Endothelial cell of umbilical vein (primary cell): ENCODE measurements around the gene FBXL13. TPM values are rescaled to one million over a fixed set of nuclear protein-coding genes. Genes with fewer than 3 reads are reported as not detected.

Experiments used
- BruUV-seq: library from RNA; stranded (reverse); fragments of 400-500 nt; replicated peaks from 2 replicates; lab custom pipeline; 2021; lab: Mats Ljungman, UMichigan
- CTCF ChIA-PET: fragments of 300-600, 350-600 bp; sonication (Branson Sonifier 250); formaldehyde crosslinking; loops from one replicate; lab custom pipeline; 2021; ENCODE audit warnings: antibody characterized with exemption, inconsistent platforms; lab: Charles Lee
- POLR2A ChIA-PET: fragments of 300-600, 350-600 bp; sonication (Branson Sonifier 250); formaldehyde crosslinking; loops from one replicate; lab custom pipeline; 2021; ENCODE audit warnings: antibody characterized with exemption, inconsistent platforms; lab: Charles Lee
- DNase-seq: peaks from one replicate; pipeline ENCODE4 v3.0.0-alpha.2; 2011; ENCODE audit warnings: low read depth, low spot score
- FAIRE-seq: peaks from 2 replicates; lab custom pipeline; 2011; peaks lifted over from hg19 to GRCh38; lab: Jason Lieb, UNC
- H2AFZ ChIP-seq: 2 replicates; pipeline ENCODE4 v1.6.0; 2012; ENCODE audit warnings: low read depth, low read length, control low read depth, inconsistent platforms
- H3K27ac ChIP-seq: 2 replicates; pipeline ENCODE4 v1.5.1; 2011; ENCODE audit warnings: low read depth, mild to moderate bottlenecking, control low read depth, low read length, moderate library complexity; ENCODE audit not compliant: insufficient read depth
- H3K27me3 ChIP-seq, 2 experiments: 2 replicates each; pipeline versions ENCODE4 v1.6.0 to v1.6.1; 2011; ENCODE audit warnings: low read length in 2 of 2, mixed read lengths in 1 of 2; ENCODE audit not compliant: control insufficient read depth in 2 of 2, insufficient read depth in 2 of 2
- H3K36me3 ChIP-seq, 2 experiments: 2 replicates in 1 of 2; 3 replicates in 1 of 2; pipeline ENCODE4 v1.5.1; 2011; ENCODE audit warnings: low read length in 2 of 2, mild to moderate bottlenecking in 1 of 2, moderate library complexity in 1 of 2; ENCODE audit not compliant: control insufficient read depth in 2 of 2, insufficient read depth in 2 of 2; ENCODE audit errors: extremely low read depth in 1 of 2
- H3K4me1 ChIP-seq: 3 replicates; pipeline ENCODE4 v1.5.1; 2011; ENCODE audit warnings: mild to moderate bottlenecking, low read length; ENCODE audit not compliant: control insufficient read depth, insufficient read depth; ENCODE audit errors: extremely low read depth
- H3K4me2 ChIP-seq: 2 replicates; pipeline ENCODE4 v1.6.1; 2011; ENCODE audit warnings: low read length, control low read depth, mixed read lengths; ENCODE audit not compliant: insufficient read depth
- H3K4me3 ChIP-seq, 3 experiments: fragments of 200-600 bp in 1 of 3; sonication (generic), shearing (Covaris generic) in 1 of 3; replicated peaks in 1 of 3; 2 replicates each; pipeline ENCODE4 v1.5.1; 2011 to 2016; ENCODE audit warnings: control low read depth in 3 of 3, low read length in 3 of 3, mild to moderate bottlenecking in 2 of 3, inconsistent platforms in 1 of 3, low read depth in 1 of 3, moderate library complexity in 1 of 3; ENCODE audit not compliant: insufficient read depth in 1 of 3
- H3K79me2 ChIP-seq: 2 replicates; pipeline ENCODE4 v1.6.0; 2012; ENCODE audit warnings: low read length, inconsistent platforms; ENCODE audit not compliant: control insufficient read depth, insufficient read depth
- H3K9ac ChIP-seq: replicated peaks from 2 replicates; pipeline ENCODE3; 2011; ENCODE audit warnings: low read length, control low read depth; ENCODE audit not compliant: insufficient read depth; ENCODE audit errors: extremely low read depth
- H3K9me1 ChIP-seq: replicated peaks from 3 replicates; pipeline ENCODE4 v1.6.0; 2011; ENCODE audit warnings: mild to moderate bottlenecking, low read length; ENCODE audit not compliant: control insufficient read depth, insufficient read depth; ENCODE audit errors: extremely low read depth
- H3K9me3 ChIP-seq: replicated peaks from 2 replicates; pipeline ENCODE4 v1.5.1; 2012; ENCODE audit warnings: low read length, inconsistent platforms; ENCODE audit not compliant: control insufficient read depth, insufficient read depth
- H4K20me1 ChIP-seq: replicated peaks from 2 replicates; pipeline ENCODE3; 2011; ENCODE audit warnings: mild to moderate bottlenecking, low read length; ENCODE audit not compliant: control insufficient read depth, insufficient read depth; ENCODE audit errors: extremely low read depth
- EZH2 ChIP-seq: IDR thresholded peaks from 2 replicates; pipeline ENCODE4 v1.6.1; 2012; ENCODE audit warnings: borderline replicate concordance, low read depth, mild to moderate bottlenecking, moderate library complexity, low read length, inconsistent platforms; ENCODE audit not compliant: severe bottlenecking
- FOS ChIP-seq: IDR thresholded peaks from 2 replicates; pipeline ENCODE4 v1.6.1; 2011; ENCODE audit warnings: mild to moderate bottlenecking, low read length, moderate library complexity, borderline replicate concordance; ENCODE audit not compliant: insufficient read depth
- GATA2 ChIP-seq: IDR thresholded peaks from 2 replicates; pipeline ENCODE4 v1.7.0; 2011; ENCODE audit warnings: low read depth, mild to moderate bottlenecking, moderate library complexity, mixed read lengths, low read length; ENCODE audit not compliant: insufficient read length, insufficient read depth
- JUN ChIP-seq: IDR thresholded peaks from 2 replicates; pipeline ENCODE4 v1.6.1; 2011; ENCODE audit warnings: borderline replicate concordance, low read depth; ENCODE audit not compliant: insufficient read length, insufficient read depth
- MYC ChIP-seq: IDR thresholded peaks from one replicate; pipeline ENCODE4 v1.6.1; 2011; ENCODE audit warnings: mild to moderate bottlenecking, low read depth, low read length
- POLR2A ChIP-seq: IDR thresholded peaks from 2 replicates; pipeline ENCODE4 v1.6.1; 2012; ENCODE audit warnings: low read depth, mild to moderate bottlenecking, control low read depth, low read length
- POLR2AphosphoS5 ChIP-seq: IDR thresholded peaks from 2 replicates; pipeline ENCODE4 v1.6.1; 2012; ENCODE audit warnings: low read depth, mild to moderate bottlenecking, control low read depth, low read length, moderate library complexity; ENCODE audit not compliant: insufficient read depth
- dilution Hi-C: fragments of 300-500 bp; cut with MboI; formaldehyde crosslinking; loops from one replicate; pipeline ENCODE4 v1.15.0; 2019; ENCODE audit warnings: low sequenced_read_pairs; ENCODE audit not compliant: extremely low pct_ligation_motif_present
- intact Hi-C: fragments of 100-400 bp; cut with micrococcal nuclease; formaldehyde crosslinking; loops from one replicate; pipeline ENCODE4 v1.10.0; 2022
- polyA plus RNA-seq, 4 experiments: library from polyadenylated mRNA; depleted of rRNA in 3 of 4; stranded (reverse) in 3 of 4; unstranded in 1 of 4; fragments of >200 nt; gene quantifications; 2 replicates each; pipeline versions ENCODE4 v1.2.1 to v1.2.3, GENCODE V29; 2011 to 2012; ENCODE audit warnings: missing spikeins in 1 of 4
- total RNA-seq: library from RNA; stranded (reverse); gene quantifications from 2 replicates; pipeline ENCODE4 v1.2.3, GENCODE V29; 2021
- TF ChIP-seq, protein P1 (sequence below), 2 donors: IDR thresholded peaks; 1 replicate in 1 of 2; 2 replicates in 1 of 2; pipeline ENCODE4 v1.5.1; 2011; ENCODE audit warnings: low read length in 2 of 2, mild to moderate bottlenecking in 2 of 2, moderate library complexity in 2 of 2, control low read depth in 1 of 2, inconsistent platforms in 1 of 2, low read depth in 1 of 2; ENCODE audit not compliant: insufficient read depth in 1 of 2; ENCODE audit errors: extremely low read depth in 1 of 2
- TF ChIP-seq, protein P2 (sequence below): IDR thresholded peaks from 2 replicates; pipeline ENCODE4 v1.6.1; 2011; ENCODE audit not compliant: insufficient read depth, insufficient read length

The FBXL13 gene
- total and polyA plus RNA-seq, 2 donors (not counting 3 experiments of a cell fraction or from before 2014, with no cell fraction given): 3.9 to 4.6 TPM

DNA sequence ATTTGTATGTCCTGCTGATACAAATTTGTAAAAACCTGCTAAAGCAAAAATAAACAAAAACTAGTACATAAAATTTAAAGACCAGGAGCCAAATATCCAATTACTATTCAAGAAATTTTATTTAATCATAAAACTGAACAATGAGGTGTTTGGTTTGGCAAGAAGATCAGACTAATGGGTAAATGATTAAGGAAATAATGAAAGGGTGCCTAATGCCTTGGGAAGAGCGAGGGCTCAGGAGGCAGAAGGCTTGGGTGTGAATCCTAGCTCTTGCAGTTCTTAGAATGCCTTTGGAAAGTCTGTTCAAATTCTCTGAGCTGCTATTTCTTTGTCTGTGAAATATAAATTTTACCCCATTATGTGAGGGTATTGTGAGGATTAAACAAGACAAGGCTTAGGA is 41.9 kb upstream of the FBXL13 start:
- TF ChIP-seq JUN (no peak), GATA2 (no peak), POLR2AphosphoS5 (no peak), MYC (no peak), POLR2A (no peak), FOS (no peak), EZH2 (no peak)
- TF ChIP-seq, protein P1, sequence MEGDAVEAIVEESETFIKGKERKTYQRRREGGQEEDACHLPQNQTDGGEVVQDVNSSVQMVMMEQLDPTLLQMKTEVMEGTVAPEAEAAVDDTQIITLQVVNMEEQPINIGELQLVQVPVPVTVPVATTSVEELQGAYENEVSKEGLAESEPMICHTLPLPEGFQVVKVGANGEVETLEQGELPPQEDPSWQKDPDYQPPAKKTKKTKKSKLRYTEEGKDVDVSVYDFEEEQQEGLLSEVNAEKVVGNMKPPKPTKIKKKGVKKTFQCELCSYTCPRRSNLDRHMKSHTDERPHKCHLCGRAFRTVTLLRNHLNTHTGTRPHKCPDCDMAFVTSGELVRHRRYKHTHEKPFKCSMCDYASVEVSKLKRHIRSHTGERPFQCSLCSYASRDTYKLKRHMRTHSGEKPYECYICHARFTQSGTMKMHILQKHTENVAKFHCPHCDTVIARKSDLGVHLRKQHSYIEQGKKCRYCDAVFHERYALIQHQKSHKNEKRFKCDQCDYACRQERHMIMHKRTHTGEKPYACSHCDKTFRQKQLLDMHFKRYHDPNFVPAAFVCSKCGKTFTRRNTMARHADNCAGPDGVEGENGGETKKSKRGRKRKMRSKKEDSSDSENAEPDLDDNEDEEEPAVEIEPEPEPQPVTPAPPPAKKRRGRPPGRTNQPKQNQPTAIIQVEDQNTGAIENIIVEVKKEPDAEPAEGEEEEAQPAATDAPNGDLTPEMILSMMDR (IDR thresholded peaks at IDR 0.05; ENCODE audit: extremely low read depth in 1 of 2, insufficient read depth in 1 of 2, low read depth in 1 of 2, low read length in 2 of 2): no peak
- TF ChIP-seq, protein P2, sequence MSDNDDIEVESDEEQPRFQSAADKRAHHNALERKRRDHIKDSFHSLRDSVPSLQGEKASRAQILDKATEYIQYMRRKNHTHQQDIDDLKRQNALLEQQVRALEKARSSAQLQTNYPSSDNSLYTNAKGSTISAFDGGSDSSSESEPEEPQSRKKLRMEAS: no peak
- POLR2A ChIA-PET: no interaction called here
- Histone ChIP-seq H3K9ac (no peak overlapping the region), H3K36me3 (peaks cover 0 to 3% of the 10 kb centered on the region in 2 experiments), H3K4me2 (no peak overlapping the region), H3K9me1 (no peaks in the 10 kb centered on the region), H3K4me3 (no peak overlapping the region), H4K20me1 (no peaks in the 10 kb centered on the region), H3K27ac (no peak overlapping the region), H3K9me3 (no peaks in the 10 kb centered on the region), H3K79me2 (no peaks in the 10 kb centered on the region), H3K27me3 (no peaks in the 10 kb centered on the region), H2AFZ (no peak overlapping the region), H3K4me1 (no peaks in the 10 kb centered on the region)
- intact Hi-C loops (no loop called here), dilution Hi-C loops (no loop called here)
- FAIRE-seq: no peak
- no TSS peak for BruUV-seq
- no peak for DNase-seq
- CTCF ChIA-PET: no interaction called here
